ENCODE measurements around the gene MYT1.

- TF ChIP-seq, protein P1, sequence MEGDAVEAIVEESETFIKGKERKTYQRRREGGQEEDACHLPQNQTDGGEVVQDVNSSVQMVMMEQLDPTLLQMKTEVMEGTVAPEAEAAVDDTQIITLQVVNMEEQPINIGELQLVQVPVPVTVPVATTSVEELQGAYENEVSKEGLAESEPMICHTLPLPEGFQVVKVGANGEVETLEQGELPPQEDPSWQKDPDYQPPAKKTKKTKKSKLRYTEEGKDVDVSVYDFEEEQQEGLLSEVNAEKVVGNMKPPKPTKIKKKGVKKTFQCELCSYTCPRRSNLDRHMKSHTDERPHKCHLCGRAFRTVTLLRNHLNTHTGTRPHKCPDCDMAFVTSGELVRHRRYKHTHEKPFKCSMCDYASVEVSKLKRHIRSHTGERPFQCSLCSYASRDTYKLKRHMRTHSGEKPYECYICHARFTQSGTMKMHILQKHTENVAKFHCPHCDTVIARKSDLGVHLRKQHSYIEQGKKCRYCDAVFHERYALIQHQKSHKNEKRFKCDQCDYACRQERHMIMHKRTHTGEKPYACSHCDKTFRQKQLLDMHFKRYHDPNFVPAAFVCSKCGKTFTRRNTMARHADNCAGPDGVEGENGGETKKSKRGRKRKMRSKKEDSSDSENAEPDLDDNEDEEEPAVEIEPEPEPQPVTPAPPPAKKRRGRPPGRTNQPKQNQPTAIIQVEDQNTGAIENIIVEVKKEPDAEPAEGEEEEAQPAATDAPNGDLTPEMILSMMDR (IDR thresholded peaks at IDR 0.05) = no peak
- no peak for TF ChIP-seq POLR2A (IDR thresholded peaks at IDR 0.05)
Measured at GRCh38 chr20:64265201-64265600, 100.9 kb downstream of the MYT1 start.
